GM12878 (cell line): ENCODE results near the gene ANO4. TPM values are rescaled to one million over a fixed set of nuclear protein-coding genes. Genes with fewer than 3 reads are reported as not detected.

Source experiments
- ATAC-seq: fragments of 200-7000 bp; cut with Tn5 transposase; 3 replicates; pipeline ENCODE4 v1.9.1; 2020; ENCODE audit warnings: mild to moderate bottlenecking, moderate library complexity
- BruUV-seq: library from RNA; stranded (reverse); fragments of 400-500 nt; replicated peaks from 2 replicates; lab custom pipeline; 2021; lab: Mats Ljungman, UMichigan
- CTCF ChIA-PET: fragments of 300-600 bp; sonication (Branson Sonifier 250); formaldehyde crosslinking; extraction: SDS; loops from one replicate; lab custom pipeline; 2021; ENCODE audit warnings: inconsistent platforms; lab: Yijun Ruan, JAX
- POLR2A ChIA-PET: fragments of 350-600 bp; formaldehyde crosslinking; extraction: SDS; loops from one replicate; lab custom pipeline; 2021; ENCODE audit warnings: inconsistent platforms; lab: Charles Lee
- RAD21 ChIA-PET: fragments of 300-600 bp; sonication (Branson Sonifier 250); formaldehyde crosslinking; loops from one replicate; lab custom pipeline; 2023; ENCODE audit warnings: antibody characterized with exemption; ENCODE audit not compliant: unreplicated experiment; lab: Charles Lee
- SMC1A ChIA-PET: fragments of 300-600 bp; sonication (Branson Sonifier 250); formaldehyde crosslinking; loops from one replicate; lab custom pipeline; 2023; ENCODE audit not compliant: unreplicated experiment, uncharacterized antibody; lab: Charles Lee
- DNase-seq: peaks from one replicate; pipeline ENCODE4 v3.0.0-alpha.2; 2011; ENCODE audit warnings: low read depth, low spot score
- FAIRE-seq: peaks from 3 replicates; lab custom pipeline; 2011; peaks lifted over from hg19 to GRCh38; lab: Jason Lieb, UNC
- H2AFZ ChIP-seq: 2 replicates; pipeline ENCODE4 v1.6.0; 2011; ENCODE audit warnings: low read depth, low read length, control low read depth; ENCODE audit not compliant: control insufficient read depth
- H3K27ac ChIP-seq: 2 replicates; pipeline ENCODE4 v1.5.1; 2011; ENCODE audit warnings: control low read depth; ENCODE audit not compliant: control insufficient read depth, insufficient read depth
- H3K27me3 ChIP-seq, 2 experiments: replicated peaks in 1 of 2; 2 replicates each; pipeline versions ENCODE4 v1.6.0 to v1.6.1; 2011; ENCODE audit warnings: low read length in 1 of 2; ENCODE audit not compliant: control insufficient read depth in 2 of 2, insufficient read depth in 2 of 2
- H3K36me3 ChIP-seq, 2 experiments: 2 replicates each; pipeline ENCODE4 v1.5.1; 2011; ENCODE audit warnings: low read length in 1 of 2; ENCODE audit not compliant: control insufficient read depth in 2 of 2, insufficient read depth in 2 of 2
- H3K4me1 ChIP-seq: 2 replicates; pipeline ENCODE4 v1.6.1; 2011; ENCODE audit warnings: mild to moderate bottlenecking, low read length, moderate library complexity, mixed read lengths; ENCODE audit not compliant: control insufficient read depth, insufficient read depth
- H3K4me2 ChIP-seq: 2 replicates; pipeline ENCODE4 v1.6.0; 2011; ENCODE audit warnings: control low read depth; ENCODE audit not compliant: control insufficient read depth, insufficient read depth
- H3K4me3 ChIP-seq: fragments of 200-600 bp; sonication (generic); 2 replicates; pipeline ENCODE4 v1.5.1; 2016
- H3K79me2 ChIP-seq: 2 replicates; pipeline ENCODE4 v1.6.0; 2011; ENCODE audit warnings: low read length; ENCODE audit not compliant: control insufficient read depth, insufficient read depth
- H3K9ac ChIP-seq: 2 replicates; pipeline ENCODE4 v1.8.0; 2011; ENCODE audit warnings: low read length, control low read depth, mixed read lengths; ENCODE audit not compliant: control insufficient read depth, insufficient read depth
- H3K9me3 ChIP-seq: replicated peaks from 3 replicates; pipeline ENCODE4 v1.5.1; 2011; ENCODE audit warnings: mild to moderate bottlenecking, low read length; ENCODE audit not compliant: control insufficient read depth, insufficient read depth
- H4K20me1 ChIP-seq: 2 replicates; pipeline ENCODE4 v1.6.0; 2011; ENCODE audit not compliant: control insufficient read depth, insufficient read depth
- CBX3 ChIP-seq: fragments of 200-600 bp; sonication (generic); IDR thresholded peaks from 2 replicates; pipeline ENCODE4 v1.6.1; 2016; ENCODE audit warnings: low read depth, borderline replicate concordance
- CBX5 ChIP-seq: sonication (generic); IDR thresholded peaks from 2 replicates; pipeline ENCODE4 v1.6.1; 2016; ENCODE audit warnings: low read depth, moderate library complexity, mild to moderate bottlenecking, inconsistent platforms
- EED ChIP-seq: sonication (generic); IDR thresholded peaks from 2 replicates; pipeline ENCODE4 v1.6.1; 2016; ENCODE audit warnings: antibody characterized with exemption, low read depth
- MEF2B ChIP-seq: fragments of 450-650 bp; IDR thresholded peaks from 2 replicates; pipeline ENCODE4 v1.6.1; 2018; ENCODE audit warnings: mild to moderate bottlenecking, moderate library complexity; ENCODE audit not compliant: partially characterized antibody, poor library complexity, severe bottlenecking
- POLR2AphosphoS5 ChIP-seq: IDR thresholded peaks from 2 replicates; pipeline ENCODE4 v1.6.1; 2011; ENCODE audit warnings: mild to moderate bottlenecking, low read length, inconsistent platforms
- SREBF1 ChIP-seq: IDR thresholded peaks from 2 replicates; pipeline ENCODE4 v1.6.1; 2012; ENCODE audit warnings: mild to moderate bottlenecking, low read length
- SUPT20H ChIP-seq: IDR thresholded peaks from 2 replicates; pipeline ENCODE4 v1.6.1; 2011; ENCODE audit warnings: low read depth, mild to moderate bottlenecking, low read length, moderate library complexity, borderline replicate concordance; ENCODE audit not compliant: control insufficient read depth
- SUZ12 ChIP-seq: fragments of 200-600 bp; sonication (generic); IDR thresholded peaks from one replicate; pipeline ENCODE4 v1.6.1; 2018; ENCODE audit warnings: antibody characterized with exemption, mild to moderate bottlenecking; ENCODE audit not compliant: unreplicated experiment
- ZNF687 ChIP-seq: fragments of 450-650 bp; IDR thresholded peaks from 2 replicates; pipeline ENCODE4 v1.6.1; 2017; ENCODE audit warnings: mild to moderate bottlenecking, moderate library complexity
- WGBS: methylation state at CpG from one replicate; pipeline ENCODE4 v1.1.6; 2016; ENCODE audit warnings: low lambda C conversion rate; ENCODE audit not compliant: insufficient replicate concordance, insufficient coverage; ENCODE audit errors: missing lambda C conversion rate; 5-methylcytosine and 5-hydroxymethylcytosine counted together
- in situ Hi-C: fragments of 300-500 bp; cut with MboI; formaldehyde crosslinking; loops from 9 replicates; pipeline ENCODE4 v1.14.3; 2018; ENCODE audit warnings: mixed read lengths
- intact Hi-C: fragments of 100-400 bp; cut with micrococcal nuclease; formaldehyde crosslinking; loops from one replicate; pipeline ENCODE4 v1.14.2; 2022; ENCODE audit not compliant: unreplicated experiment
- polyA plus RNA-seq, 11 experiments: library from polyadenylated mRNA; depleted of rRNA in 4 of 11; unstranded in 6 of 11; stranded (reverse) in 5 of 11; fragments of >200 nt; fragmentation: Nextera tagmentation in 4 of 11; fragmentation: Illumina TruSeq in 1 of 11; extraction: Ambion mirVana in 4 of 11; extraction: Trizol in 1 of 11; gene quantifications; 1 replicate in 1 of 11; 2 replicates in 10 of 11; pipeline versions ENCODE4 v1.2.1 to v1.2.3, GENCODE V29; 2011 to 2016; ENCODE audit warnings: inconsistent platforms in 2 of 11, missing spikeins in 2 of 11, low read depth in 1 of 11
- total RNA-seq, 4 experiments: library from RNA; depleted of rRNA in 3 of 4; stranded (reverse); fragments of >200 nt in 3 of 4; fragmentation: Illumina TruSeq in 1 of 4; extraction: Trizol in 1 of 4; gene quantifications; 2 replicates each; pipeline versions ENCODE4 v1.2.1 to v1.2.3, GENCODE V29; 2013 to 2021

The ANO4 gene
- total and polyA plus RNA-seq, 10 of the 15 experiments (the other 5 are each of a cell fraction or from before 2014, with no cell fraction given), result not detected

GRCh38 chr12:101045486-101046464 lies 251.2 kb downstream of the ANO4 start (continued):
- no peak for TF ChIP-seq SUZ12
- TF ChIP-seq EED, result no peak
- no peak for TF ChIP-seq SUPT20H
- no peak for TF ChIP-seq ZNF687

GRCh38 chr12:101047652-101048051 lies 253.1 kb downstream of the ANO4 start:
- Histone ChIP-seq H3K4me2 (no peak overlapping the region), H3K9me3 (no peaks in the 10 kb centered on the region), H2AFZ (no peak overlapping the region), H3K36me3 (no peaks in the 10 kb centered on the region), H3K27ac (no peak overlapping the region), H3K4me1 (no peaks in the 10 kb centered on the region), H3K9ac (no peak overlapping the region), H4K20me1 (no peaks in the 10 kb centered on the region), H3K27me3 (no peaks in the 10 kb centered on the region), H3K79me2 (no peaks in the 10 kb centered on the region), H3K4me3 (no peak overlapping the region)
- ATAC-seq (no peak), DNase-seq (no peak), FAIRE-seq (no peak)
- 8% methylated on average over 1 of the region's 1 CpG for WGBS
- ChIA-PET POLR2A (no interaction called here), SMC1A (interaction anchor here (0.8 kb wide), 1 partner anchor 11 kb away, joined by 4 read pairs; no protein-coding TSS in a partner anchor), CTCF (interaction anchor here (0.7 kb wide), 1 partner anchor 18 kb away, joined by 3 read pairs; no protein-coding TSS in a partner anchor), RAD21 (no interaction called here)
- intact Hi-C loops (no loop called here), in situ Hi-C loops (no loop called here)
- no TSS peak for BruUV-seq
- no peak for TF ChIP-seq MEF2B
- no peak for TF ChIP-seq CBX3
- TF ChIP-seq POLR2AphosphoS5, result no peak
- no peak for TF ChIP-seq SREBF1
- no peak for TF ChIP-seq CBX5
- no peak for TF ChIP-seq SUPT20H
